GM18498 (cell line): ENCODE data around the gene DIAPH1.

Experiments used
- ATAC-seq: cut with Tn5 transposase; IDR thresholded peaks from one replicate; pipeline ENCODE4 v1.9.1; 2021; ENCODE audit warnings: mild to moderate bottlenecking, moderate library complexity; ENCODE audit not compliant: unreplicated experiment

The DIAPH1 gene

GRCh38 chr5:141565826-141566570 lies 52.8 kb downstream of the DIAPH1 start:
- no peak for ATAC-seq

- peak; percentile 96 for ATAC-seq
Observed at GRCh38 chr5:141564216-141564692, 54.5 kb downstream of the DIAPH1 start.

- ATAC-seq = no peak
Observed at GRCh38 chr5:141560725-141561483, 57.9 kb downstream of the DIAPH1 start.

GRCh38 chr5:141560151-141560550 lies 58.6 kb downstream of the DIAPH1 start:
- no peak for ATAC-seq

GRCh38 chr5:141559461-141559860 lies 59.3 kb downstream of the DIAPH1 start:
- no peak for ATAC-seq

GRCh38 chr5:141558150-141558549 lies 60.6 kb downstream of the DIAPH1 start:
- peak; percentile 16 for ATAC-seq

- ATAC-seq = peak; percentile 71
Observed at GRCh38 chr5:141557681-141558136, 61.1 kb downstream of the DIAPH1 start.

- ATAC-seq = no peak
Observed at GRCh38 chr5:141547921-141548320, 70.9 kb downstream of the DIAPH1 start.

GRCh38 chr5:141547488-141547887 lies 71.3 kb downstream of the DIAPH1 start:
- no peak for ATAC-seq

GRCh38 chr5:141543053-141543452 lies 75.7 kb downstream of the DIAPH1 start:
- no peak for ATAC-seq

- ATAC-seq = no peak
Observed at GRCh38 chr5:141534492-141535213, 84.1 kb downstream of the DIAPH1 start.

GRCh38 chr5:141533897-141534296 lies 84.9 kb downstream of the DIAPH1 start:
- no peak for ATAC-seq

- no peak for ATAC-seq
Observed at GRCh38 chr5:141532726-141533125, 86.1 kb downstream of the DIAPH1 start.

- ATAC-seq = no peak
Observed at GRCh38 chr5:141529873-141530272, 88.9 kb downstream of the DIAPH1 start.

GRCh38 chr5:141529002-141529401 lies 89.8 kb downstream of the DIAPH1 start:
- ATAC-seq = peak; percentile 44

GRCh38 chr5:141528291-141528984 lies 90.4 kb downstream of the DIAPH1 start:
- no peak for ATAC-seq

GRCh38 chr5:141527426-141527825 lies 91.4 kb downstream of the DIAPH1 start:
- ATAC-seq = no peak

- no peak for ATAC-seq
Observed at GRCh38 chr5:141525653-141526052, 93.1 kb downstream of the DIAPH1 start.

- ATAC-seq = peak; percentile 73
Observed at GRCh38 chr5:141524604-141525597, 93.9 kb downstream of the DIAPH1 start.

GRCh38 chr5:141523991-141524390 lies 94.8 kb downstream of the DIAPH1 start:
- ATAC-seq = no peak
